NCI-H187 treated with DMSO at 0.1 percent for 48 hours (cell line): ENCODE measurements around the gene FXYD7.

Experiments
- DNase-seq: peaks from one replicate; lab custom pipeline; 2025; lab: John Stamatoyannopoulos, UW

The FXYD7 gene

DNA sequence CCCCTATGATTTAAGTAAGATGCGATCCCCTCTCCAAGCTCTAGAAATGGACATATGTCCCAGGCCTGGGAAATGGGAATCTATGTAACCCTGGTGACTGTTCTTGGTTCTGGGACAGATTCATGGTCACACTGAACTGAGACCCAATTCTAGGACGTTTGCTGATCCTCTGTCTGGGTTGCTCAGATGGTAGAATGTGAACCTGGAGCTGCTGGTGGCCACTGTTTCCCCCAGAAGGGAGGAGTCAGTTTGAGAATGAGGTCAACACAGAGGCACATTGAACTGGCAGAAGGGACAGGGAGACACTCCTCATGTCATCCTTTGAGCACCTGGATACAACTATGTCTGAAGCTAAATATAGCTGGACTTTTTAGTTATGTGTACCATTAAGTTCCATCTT lies 56.4 kb downstream of the FXYD7 start:
- DNase-seq = no peak

DNA sequence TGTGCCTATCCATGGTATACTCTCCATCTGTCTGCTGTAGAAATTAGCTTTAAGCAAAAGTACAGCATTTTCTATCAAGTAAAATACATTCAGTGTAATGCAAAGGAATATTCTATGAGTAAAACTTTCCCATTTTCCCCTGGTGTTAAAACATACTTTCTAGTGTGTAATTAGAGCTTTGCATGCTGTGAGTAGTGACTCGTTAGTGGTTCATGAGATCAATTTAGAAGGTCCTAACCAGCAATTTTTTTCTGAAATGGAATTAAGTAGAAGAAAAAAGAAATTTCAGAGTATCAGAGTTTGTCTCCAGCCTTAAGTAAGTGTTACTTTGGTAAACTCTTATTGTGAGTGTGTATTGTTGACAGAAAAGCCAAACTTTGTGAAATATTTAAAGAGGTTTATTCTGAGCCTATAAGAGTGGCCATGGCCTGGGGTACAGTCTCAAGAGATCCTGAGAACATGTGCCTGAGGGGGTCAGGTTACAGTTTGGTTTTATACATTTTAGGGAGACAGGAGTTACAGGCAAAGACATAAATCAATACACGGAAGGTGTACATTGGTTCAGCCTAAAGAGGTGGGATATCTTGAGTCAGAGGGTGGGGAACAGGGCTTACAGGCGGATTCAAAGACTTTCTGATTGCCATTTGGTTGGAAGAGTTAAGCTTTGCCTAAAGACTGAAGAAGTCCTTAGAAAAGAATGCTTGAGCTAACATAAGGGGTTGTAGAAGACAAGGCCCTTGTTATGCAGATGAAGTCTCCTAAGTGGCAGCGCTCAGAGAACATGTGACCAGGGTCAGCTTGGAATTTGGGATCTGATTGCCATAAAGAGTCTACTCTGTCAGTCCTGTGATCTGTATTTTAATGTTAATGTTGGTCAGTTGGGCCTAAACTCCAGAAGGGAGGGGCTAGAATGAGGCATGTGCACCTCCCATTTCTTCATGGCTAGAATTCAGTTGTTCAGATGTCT lies 60.0 kb downstream of the FXYD7 start:
- DNase-seq = no peak
